GM21825 (cell line): ENCODE results near the gene WDR70.
"Not testable (repeated sequence)": the region's sequence is repeated elsewhere in the genome, so short reads cannot be mapped to it uniquely, and the experiment has no call there.

Experiments
- ATAC-seq: cut with Tn5 transposase; IDR thresholded peaks from one replicate; pipeline ENCODE4 v1.9.1; 2021; ENCODE audit warnings: mild to moderate bottlenecking, moderate library complexity; ENCODE audit not compliant: unreplicated experiment

Gene WDR70

DNA sequence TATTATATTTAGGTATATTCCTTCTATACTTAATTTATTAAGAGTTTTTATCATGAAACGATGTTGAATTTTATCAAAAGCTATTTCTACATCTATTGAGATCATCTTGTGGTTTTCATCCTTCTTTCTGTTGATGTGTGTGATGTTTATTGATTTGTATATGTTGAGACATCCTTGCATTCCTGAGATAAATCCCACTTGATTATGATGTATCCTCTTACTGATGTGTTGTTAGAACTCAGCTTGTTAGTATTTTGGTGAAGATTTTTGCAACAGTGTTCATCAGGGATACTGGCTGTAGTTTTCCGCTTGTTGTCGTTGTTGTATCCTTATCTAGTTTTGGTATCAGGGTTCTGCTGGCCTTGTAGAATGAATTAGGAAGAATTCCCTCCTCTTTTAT, 247.1 kb downstream of the WDR70 start:
- no peak for ATAC-seq

DNA sequence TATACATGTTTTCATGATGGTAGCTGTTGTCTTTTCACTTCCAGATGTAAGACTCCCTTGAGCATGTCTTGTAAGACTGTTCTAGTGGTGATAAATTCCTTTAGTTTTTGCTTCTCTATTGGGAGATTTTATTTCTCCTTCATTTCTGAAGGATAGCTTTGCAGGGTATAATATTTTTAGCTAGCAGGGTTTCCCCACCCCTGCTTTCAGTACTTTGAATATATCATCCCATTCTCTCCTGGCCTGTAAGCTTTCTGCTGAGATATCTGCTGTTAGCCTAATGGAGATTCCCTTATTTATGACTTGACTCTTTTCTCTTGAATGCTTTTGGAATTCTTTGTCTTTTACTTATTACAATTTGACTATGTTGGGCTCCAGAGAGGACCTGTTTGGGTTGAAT, 249.8 kb downstream of the WDR70 start:
- ATAC-seq, result no peak

DNA sequence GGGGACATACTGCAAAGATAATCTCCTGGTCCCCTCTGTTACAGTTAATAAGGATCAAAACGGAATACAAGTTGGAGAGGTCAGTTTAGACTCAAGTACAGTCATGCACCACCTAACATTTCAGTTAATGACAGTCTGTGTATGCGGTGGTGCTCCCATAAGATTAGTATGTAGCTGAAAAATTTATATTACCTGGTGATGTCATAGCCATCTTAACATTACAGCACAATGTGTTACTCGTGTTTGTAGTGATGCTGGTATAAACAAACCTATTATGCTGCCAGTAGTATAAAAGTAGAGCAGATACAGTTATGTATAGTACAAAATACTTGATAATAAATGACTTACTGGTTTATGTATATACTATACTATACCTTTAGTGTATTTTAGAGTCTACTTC, 252.8 kb downstream of the WDR70 start:
- no peak for ATAC-seq

DNA sequence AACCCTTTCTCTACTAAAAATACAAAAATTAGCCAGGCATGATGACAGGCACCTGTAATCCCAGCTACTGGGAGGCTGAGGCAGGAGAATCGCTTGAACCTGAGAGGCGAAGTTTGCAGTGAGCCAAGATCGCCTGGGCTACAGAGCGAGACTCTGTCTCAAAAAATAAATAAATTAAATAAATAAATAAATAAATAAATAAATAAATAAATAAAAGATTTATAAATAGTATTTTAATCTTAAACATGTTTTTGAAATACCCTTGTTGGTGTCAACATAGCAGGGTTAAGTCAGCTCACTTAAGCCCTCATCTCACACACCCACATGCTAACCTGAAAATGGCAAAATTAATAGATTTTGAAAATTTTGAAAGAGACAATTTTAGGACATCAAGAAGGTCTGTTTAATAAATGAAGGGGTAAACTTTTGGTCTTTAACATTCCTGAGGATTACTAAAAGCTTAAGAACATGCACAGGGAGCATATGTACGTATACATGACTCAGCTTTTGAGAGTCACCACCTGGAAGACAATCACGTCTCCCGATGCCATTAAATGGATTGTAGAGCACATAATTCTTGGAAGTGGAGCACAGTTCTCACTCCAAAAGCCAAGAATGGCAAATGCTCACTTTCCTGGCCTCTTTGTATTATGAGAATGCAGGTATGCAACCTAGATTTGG, 258.2 kb downstream of the WDR70 start:
- no peak for ATAC-seq

DNA sequence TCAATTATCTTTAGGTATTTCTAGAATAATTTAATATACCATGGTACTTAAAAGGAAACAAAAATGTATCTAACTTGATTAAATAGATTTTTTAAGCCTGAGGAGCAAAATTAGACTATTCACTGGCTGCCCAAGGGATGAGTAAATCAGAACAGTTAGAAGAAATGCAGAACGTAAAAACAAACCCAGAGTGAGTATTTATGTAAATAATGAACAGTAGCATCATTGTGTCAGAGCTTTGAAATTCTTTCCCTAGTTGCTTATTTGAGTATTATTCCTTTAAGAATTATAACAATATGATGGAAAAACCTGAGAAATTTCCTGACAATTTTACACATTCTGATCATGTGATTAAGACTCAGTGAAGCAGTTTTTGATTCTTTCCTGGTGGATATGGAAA, 259.8 kb downstream of the WDR70 start:
- no peak for ATAC-seq

DNA sequence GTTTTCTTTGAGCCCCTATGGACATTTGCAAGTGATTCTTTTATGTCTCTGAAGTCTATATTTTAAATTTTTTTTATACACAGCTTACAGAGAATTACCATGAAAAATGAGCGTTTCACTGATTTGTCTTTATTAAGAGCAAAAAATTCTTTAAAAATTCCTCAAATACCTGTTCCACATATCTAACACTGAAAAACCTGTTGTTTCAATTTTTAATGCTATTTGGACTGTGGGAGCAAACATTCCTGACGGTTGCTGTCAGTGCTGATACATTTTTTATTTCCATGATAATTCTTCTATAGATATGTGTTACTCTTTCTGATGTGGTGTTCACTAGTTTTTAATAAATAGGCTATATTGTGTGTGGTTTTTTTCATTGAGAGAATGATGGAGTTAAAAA, 261.0 kb downstream of the WDR70 start:
- ATAC-seq, result no peak

DNA sequence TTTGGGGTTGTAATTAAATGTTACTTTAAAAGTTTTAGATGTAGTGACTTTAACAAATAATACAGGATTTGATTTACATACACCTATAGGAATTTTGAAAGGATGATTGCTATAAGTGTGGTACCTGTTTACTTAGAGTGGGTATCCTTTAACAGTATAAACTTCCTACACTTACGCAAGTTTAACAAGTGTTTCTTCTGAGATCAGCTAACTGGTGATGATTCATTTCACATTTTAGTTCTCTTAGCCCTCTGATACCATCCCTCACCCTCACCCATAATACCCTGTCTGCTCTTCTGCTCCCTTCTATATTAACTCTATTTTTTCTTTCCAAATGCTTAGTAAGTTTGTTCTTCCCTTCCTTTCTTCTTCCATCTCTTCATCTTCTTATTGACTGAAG, 262.8 kb downstream of the WDR70 start:
- ATAC-seq, result no peak

DNA sequence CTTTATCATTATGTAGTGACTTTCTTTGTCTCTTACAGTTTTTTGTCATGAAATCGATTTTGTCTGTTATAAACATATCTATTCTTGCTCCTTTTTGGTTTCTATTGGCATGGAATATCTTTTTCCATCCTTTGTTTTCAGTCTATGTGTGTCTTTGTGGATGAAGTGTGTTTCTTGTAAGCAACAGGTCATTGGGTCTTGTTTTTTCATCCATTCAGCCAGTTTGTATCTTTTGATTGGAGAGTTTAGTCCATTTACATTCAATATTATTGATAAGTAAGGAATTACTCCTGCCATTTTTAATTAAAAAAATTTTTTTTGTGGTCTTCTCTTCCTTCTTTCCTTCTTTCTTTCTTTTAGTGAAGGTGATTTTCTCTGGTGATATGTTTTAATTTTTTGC, 266.6 kb downstream of the WDR70 start:
- ATAC-seq, result no peak

DNA sequence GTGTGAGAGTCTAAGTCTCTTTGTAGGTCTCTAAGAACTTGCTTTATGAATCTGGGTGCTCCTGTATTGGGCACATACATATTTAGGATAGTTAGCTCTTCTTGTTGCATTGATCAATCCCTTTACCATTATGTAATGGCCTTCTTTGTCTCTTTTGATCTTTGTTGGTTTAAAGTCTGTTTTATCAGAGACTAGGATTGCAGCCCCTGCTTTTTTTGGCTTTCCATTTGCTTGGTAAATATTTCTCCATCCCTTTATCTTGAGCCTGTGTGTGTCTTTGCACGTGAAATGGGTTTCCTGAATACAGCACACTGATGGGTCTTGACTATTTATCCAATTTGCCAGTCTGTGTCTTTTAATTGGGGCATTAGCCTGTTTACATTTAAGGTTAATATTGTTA, 275.4 kb downstream of the WDR70 start:
- ATAC-seq, result not testable (repeated sequence)

DNA sequence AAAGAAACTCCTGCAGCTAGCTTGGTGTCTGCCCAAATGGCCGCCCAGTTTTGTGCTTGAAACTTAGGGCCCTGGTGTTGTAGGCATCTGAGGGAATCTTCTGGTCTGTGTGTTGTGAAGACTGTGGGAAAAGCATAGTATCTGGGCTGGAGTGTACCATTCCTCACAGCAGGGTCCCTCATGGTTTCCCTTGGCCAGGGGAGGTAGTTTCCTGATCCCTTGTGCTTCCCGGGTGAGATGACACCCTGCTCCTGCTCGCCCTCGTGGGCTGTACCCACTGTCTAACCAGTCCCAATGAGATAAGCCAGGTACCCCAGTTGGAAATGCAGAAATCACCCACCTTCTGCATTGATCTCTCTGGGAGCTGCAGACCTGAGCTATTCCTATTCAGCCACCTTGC, 277.9 kb downstream of the WDR70 start:
- no peak for ATAC-seq

DNA sequence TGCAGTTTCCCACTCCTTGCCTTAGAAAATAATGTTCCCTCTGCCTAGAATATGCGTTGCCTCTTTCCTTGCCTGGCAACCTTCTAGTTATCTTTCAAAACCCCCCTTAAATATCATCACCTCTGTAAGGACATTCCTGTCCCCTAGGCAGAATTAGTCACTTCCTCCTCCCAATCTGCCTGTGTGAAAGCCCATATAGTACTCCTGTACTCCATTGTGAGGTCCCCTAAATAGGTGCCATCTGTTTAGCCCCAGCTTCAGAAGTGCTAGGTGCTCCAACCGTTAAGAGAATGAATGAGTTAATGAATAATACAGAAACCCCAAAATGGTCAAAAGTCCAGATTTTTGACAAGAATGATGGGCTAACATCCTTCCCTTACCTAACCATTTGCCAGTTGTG, 279.3 kb downstream of the WDR70 start:
- ATAC-seq, result no peak

DNA sequence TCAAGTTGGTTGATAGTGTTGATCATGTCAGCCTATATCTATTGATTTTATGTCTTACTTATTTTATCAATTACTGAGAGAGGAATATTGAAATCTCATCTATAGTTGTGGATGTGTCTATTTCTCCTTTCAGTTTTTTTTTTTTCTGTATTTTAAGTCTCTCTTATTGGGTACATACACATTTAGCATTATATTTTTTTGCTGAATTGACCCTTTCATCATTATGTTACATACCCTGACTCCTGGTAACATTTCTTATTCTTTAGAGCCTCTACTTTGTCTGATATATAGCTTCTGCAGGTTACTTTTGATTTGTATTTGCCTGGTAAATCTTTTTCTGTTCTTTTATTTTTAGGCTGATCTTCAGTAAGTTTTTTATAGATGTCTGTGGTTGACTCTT, 281.2 kb downstream of the WDR70 start:
- ATAC-seq, result no peak

DNA sequence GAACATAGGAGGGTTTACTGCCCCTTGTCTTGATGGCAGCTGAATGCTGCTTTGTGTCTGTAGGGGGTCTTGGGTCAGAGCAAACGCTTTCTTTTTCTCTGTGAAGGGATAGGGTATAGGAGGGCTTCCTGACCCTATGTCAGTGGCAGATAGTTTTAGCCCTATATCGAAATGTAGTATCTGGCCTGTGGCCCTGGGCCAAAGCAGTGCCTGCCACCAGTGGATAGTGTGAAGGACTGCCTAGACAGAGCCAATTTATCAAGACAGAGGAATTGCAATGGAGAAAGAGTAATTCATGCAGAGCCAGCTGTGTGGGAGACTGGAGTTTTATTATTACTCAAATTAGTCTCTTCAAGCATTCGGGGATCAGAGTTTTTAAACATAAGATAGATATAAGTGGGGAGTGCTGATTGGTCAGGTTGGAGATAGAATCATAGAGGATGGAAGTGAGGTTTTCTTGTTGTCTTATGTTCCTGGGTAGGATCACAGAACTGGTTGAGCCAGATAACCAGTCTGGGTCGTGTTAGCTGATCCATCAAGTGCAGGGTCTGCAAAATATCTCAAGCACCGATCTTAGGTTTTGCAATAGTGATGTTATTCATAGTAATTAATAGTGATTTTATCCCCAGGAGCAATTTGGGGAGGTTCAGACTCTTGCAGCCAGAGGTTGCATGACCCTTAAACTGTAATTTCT, 282.3 kb downstream of the WDR70 start:
- ATAC-seq, result no peak

DNA sequence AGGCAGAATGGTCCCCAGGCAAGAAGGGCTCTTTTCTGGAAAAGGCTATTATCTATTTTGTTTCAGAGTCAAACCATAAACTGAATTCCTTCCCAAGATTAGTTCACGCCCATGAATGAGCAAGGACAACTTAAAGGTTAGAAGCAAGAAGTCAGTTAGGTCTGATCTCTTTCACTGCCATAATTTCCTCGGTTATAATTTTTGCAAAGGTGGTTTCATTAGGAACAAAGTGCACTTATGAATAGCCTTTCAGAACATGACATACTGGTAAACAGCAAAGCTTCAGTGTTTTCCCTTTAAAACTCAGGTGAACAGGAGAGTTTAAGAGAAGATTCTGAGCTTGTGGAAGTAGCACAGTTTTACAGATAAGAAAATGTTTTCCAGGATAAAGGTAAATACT, 282.8 kb downstream of the WDR70 start:
- no peak for ATAC-seq

DNA sequence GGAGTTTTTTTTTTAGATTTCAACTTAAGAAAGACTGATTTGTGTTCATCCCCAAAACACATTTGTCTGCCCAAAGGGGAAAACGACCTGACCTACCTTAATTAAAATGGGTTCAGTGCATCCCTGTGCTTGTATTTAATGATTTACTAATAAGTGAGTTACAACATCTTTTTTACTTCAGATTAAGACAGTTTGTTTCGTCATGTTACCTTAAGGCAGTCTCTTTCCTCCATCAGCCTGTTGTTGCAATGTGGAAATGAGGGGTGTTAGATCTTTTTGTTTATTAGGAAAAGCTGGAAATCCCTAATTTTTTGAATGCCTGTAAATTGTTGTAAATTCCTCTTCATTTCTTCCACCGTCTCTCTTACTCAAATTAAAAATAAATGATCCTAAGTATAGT, 283.2 kb downstream of the WDR70 start:
- ATAC-seq, result no peak

DNA sequence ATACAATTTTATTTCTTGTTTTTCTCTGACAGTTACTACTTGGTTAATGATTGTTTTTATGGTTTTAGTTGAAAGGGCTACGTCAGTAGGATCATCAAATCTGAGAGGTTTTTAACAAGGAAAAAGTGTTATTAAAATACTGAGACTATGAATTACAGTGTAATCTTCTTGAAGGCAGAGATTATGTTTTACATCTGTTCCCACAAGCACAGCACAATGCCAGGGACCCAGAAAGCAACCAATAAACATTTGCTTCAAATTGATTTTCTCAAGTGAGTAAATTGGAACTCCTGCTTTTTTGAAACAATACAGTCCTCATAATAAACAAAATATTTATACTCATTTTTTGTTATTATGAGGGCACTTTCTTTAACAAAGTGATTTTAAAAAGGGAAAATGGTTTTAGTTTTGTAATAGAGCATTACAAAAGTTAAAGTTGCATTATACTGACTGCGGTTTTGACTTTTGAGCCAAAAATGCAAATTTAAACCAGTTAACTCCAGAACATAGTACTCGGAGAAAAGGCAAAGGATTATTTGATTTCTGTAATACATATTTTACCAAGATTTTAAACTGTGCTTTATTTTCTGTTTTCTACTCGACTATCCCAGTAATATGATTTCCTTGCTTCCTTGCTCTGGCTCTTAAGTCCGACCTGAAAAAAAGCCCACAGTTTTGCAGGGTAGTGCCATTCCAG, 283.8 kb downstream of the WDR70 start:
- no peak for ATAC-seq

DNA sequence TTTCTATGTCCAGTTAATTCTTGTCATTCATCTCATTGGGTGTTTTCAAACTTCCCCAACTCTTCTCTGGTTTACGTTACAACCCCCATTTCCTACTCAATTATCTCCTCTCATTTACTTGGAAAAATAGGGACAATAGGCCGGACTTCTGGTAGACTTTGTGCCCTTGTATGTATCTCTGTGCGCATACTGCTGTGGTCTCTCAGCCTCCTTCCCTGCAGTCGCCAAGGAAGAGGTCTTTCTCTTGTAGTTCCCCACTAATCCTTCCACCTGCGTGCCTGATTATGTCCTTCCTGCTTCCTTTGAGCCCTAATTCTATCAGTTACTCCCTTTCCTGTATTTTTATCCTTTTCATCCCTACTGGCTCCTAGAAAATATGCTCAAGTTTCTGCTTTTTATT, 284.4 kb downstream of the WDR70 start:
- no peak for ATAC-seq

DNA sequence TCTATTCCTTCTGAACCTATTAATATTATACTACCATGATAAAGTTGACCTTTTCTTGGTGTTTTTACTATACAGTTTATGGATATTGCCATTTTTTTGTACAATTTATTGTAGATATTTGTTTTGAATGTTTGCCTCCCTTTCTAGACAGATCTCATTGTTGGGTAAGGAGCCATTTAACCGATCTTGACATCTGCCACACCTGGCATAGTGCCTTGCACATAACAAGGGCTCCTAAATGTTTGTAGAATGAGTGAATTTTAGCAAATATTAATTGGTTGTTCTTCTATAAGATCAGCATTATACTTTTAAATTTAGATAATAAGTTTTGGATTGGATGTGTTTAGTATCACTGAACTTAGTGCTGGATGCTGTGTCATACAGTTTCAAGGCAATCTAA, 285.4 kb downstream of the WDR70 start:
- ATAC-seq, result no peak

DNA sequence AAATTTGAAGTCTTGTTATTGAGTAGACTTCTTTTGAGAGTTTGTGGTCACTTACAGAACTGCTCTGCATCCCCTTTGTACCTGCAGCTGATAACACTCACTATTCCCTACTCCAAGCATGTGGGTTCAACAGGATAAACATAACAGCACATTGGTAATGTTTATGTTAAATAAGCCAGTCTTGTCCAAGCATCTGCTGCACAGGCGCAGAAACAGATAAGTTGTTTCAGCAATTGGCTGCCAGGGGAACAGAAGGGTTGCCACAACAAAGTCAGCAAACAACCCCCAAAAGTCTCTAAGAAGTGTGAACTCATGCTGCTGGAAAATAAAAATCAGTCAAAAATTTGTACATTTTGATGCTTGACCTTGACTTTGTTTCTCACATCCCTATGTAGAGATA, 286.2 kb downstream of the WDR70 start:
- no peak for ATAC-seq

DNA sequence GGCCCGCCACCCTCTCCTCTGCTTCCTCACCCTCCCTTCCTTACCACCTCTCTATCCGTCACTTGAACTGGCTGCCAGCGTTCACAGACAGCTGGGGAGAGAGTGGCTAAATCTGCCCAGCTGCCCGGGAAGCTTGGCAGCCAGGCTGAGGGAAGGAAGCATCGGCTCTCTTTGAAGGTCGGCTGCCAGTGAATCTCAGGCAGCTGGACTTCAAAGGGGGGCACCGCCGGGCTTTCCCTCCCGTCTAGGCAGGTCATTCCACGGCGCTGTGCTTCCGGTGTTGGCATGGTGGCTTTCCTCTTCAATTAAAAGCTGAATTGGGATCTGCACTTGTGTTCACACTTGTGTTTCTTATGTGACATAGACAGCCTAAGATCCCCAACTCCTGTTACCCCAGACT, 286.8 kb downstream of the WDR70 start:
- no peak for ATAC-seq

DNA sequence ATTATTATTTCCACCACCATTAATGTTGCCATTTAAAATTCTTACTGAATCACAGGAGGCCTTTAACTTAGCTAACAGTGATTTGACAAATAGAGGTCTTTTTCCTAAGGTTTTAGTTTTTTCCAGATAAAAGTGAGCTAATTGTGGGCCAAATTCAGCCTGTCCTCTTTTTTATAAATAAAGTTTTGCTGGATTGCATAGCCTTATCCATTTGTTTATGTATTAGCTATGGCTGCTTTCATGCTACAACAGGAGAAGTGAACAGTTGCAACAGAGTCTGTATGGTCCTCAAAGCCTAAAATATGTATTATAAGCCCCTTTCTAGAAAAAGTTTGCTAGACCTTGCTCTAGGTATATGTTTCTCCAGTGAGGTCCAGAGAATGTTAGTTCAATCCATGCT, 288.3 kb downstream of the WDR70 start:
- no peak for ATAC-seq

DNA sequence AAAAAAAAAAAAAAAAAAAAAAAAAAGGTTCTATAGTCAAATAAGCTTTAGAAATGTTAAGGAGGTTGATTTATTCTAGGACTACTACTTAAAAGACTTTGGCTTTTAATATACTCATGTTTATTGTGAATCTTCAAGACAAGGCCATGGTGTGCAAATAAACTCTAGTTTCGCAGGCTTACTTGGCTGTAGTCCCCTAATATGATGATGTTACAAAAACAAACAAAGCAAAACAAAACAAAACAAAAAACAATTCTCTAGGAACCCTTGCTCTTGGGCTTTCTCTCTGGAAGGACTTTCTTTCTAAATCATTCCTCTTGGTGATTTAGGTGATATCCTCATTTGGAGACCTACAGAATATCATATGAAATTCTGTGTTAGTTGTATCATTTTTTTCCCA, 288.7 kb downstream of the WDR70 start:
- no peak for ATAC-seq
